Stimulated activated CD8-positive, alpha-beta memory T cell treated with anti-CD3 and anti-CD28 coated beads, Interleukin-2, amount 100 ng/mL, for 1 hour (primary cell): Measurements from ENCODE around the gene MZB1.
"Not testable (repeated sequence)": the region's sequence is repeated elsewhere in the genome, so short reads cannot be mapped to it uniquely, and the experiment has no call there.

Source experiments
- DNase-seq, 2 donors: peaks; one replicate each; pipeline ENCODE4 v3.0.0-alpha.2; 2020; ENCODE audit warnings: low read depth in 2 of 2

The MZB1 gene

GRCh38 chr5:139392678-139393496, 3.2 kb upstream of the MZB1 start:
- peak; percentile 39 to 56 for DNase-seq

GRCh38 chr5:139392324-139392677, 2.6 kb upstream of the MZB1 start:
- no peak for DNase-seq

DNA sequence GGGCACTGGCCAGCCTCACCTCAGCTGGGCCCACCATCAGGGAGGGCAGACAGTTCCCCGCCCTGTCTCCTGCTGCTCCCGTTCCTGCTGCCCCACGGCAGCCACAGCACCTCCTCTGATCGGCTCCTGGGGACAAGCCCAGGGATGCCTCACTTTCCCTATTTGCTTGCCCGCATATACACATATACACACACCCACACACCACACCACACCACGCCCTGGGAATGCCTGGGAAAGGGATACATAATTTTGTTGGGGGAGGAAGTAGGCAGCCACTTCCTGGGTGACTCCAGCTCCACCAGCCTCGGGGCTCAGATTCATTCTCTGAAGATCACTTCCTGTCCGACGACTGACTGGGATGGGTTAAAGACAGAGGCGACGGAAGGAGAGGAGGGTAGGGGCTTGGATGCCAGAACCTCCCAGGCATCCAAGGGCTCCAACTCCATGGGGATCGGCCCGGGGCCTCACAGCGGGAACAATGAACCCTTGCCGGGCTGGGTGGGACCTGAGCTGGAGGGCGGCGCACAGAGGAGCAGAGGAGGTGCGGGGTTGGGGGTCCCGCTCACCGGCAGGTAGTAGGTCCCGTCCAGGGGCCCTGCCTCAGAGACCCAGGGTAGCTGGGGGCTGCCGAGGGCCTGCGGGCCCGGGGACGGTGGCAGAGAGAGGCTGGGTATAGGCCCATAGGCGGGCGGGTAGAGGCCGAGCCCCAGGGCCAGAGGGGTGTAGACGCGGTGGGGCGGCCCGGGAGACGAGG, 2.0 kb upstream of the MZB1 start:
- DNase-seq: no peak

DNA sequence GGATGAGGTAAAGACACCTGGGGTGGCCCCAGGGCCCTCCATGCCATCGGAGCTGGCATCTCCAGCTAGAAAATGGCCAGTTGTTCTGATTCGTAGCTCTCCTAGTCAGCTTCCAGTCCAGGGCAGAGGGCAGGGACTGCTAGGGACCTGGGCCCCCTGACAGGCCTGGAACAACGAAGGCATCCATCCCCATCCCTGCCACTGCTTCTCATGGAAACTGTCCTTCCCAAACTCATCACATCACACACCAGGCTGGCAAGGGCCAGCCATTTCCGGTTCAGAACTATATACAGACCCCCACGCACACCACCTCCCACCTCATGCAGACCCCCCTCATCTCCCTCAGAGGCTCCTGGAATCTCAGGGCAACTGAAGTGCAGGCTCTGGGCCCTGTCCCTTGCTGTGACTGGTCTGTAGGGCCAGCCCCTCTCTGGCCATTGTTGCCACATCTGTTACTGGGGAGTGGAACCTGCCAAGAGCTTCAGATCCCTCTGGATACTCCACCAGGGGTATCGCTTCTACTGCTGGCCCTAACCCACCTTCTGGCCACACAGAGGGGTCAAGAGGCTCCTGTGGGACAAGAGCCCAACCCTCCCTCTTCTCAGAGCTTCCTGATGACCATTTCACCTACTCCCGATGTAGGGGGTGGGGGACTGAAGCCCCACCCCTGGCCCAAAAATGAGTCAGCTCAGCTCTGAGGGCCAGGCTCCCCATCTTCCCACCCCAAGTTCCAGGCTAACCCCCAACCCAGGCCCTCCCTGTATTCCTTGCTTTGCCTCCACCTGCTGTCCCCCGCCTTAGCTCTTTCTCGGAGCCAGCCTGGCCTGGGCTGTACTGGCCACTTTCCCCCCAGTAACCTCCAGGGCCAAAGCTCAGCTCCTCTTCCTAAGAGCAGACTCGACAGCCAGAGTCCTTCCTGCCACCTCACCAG, 1.2 kb upstream of the MZB1 start:
- no peak for DNase-seq

- no peak for DNase-seq
Measured at GRCh38 chr5:139388198-139388821, 1.4 kb downstream of the MZB1 start.

GRCh38 chr5:139387611-139388197, 2.0 kb downstream of the MZB1 start:
- no peak for DNase-seq

GRCh38 chr5:139386956-139387355, 2.8 kb downstream of the MZB1 start:
- not testable (repeated sequence) for DNase-seq

GRCh38 chr5:139386050-139386438, 3.7 kb downstream of the MZB1 start:
- DNase-seq: no peak

DNA sequence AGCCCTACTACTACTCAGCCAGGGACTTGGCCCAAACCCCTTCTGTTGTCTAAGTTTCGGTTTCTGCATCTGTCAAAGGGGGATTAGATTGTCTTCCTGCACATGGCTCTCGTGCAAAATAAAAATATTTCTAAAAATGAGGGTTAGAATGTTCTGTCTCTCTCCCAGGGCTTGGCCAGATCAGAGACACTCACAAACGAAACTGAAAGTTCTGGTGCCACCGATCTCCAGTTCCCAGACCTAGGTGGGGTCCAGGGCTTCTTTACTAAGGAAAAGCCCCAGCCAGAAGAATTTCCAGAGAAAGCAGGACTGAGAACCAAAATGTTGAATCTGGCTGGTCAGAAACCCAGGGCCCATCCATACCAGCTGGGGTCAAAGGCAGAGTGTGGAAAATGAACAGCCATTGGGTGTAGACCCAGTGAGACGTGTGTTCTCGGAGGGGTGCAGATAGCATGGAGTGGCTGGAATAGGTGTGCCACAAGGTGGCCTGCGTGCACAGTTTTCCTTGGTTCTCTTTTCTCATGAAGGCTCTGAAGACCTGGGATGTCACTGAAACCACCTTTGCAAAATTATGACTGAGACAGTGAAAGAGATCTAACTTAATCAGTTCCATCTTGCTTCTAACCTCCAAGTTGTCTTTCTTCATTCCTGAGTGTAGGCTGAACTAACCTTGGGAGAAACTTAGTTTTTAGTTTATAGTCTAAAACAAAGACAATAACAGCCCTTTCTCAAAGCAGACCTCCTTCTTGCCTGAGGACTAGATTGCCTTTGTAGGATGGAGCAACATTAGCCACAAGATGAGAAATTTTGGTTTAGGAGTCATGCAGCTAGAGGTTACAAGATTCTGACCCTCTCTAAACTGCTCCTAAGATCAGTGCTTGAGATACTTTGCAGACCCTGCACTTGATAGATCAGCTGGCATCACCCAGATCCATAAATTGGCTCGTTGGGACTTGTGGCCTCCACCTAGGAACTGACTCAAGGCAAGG, 4.4 kb downstream of the MZB1 start:
- no peak for DNase-seq

GRCh38 chr5:139384591-139385051, 5.1 kb downstream of the MZB1 start:
- no peak for DNase-seq

DNA sequence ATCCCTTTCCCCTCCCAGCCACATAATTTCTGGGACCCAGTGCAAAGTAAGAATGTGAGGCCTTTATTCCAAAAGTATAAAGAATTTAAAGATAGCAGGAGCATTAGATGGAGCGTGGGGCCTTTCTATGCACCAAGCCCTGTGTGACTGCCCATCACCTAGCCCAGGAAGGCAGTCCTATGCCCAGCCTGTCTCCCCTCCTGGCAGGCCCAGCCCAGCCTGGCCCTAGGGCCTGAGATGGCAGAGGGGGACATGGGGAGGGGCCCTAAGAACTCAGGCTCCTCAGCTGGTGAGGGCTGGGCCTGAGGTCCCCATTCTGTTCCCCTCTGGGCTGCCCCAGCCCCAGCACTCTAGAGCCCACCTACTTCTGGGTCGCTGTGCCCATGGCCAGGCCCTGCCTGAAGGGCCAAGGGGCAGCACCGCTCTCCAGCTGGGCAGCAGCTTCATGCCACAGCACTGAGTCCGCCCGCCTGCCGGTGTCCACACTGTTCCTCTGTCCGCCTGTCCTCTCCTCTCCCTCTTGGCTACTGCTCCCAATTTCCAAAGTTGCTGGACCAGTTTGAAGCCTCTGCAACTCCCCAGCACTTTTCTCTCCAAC, 5.6 kb downstream of the MZB1 start:
- no peak for DNase-seq

DNA sequence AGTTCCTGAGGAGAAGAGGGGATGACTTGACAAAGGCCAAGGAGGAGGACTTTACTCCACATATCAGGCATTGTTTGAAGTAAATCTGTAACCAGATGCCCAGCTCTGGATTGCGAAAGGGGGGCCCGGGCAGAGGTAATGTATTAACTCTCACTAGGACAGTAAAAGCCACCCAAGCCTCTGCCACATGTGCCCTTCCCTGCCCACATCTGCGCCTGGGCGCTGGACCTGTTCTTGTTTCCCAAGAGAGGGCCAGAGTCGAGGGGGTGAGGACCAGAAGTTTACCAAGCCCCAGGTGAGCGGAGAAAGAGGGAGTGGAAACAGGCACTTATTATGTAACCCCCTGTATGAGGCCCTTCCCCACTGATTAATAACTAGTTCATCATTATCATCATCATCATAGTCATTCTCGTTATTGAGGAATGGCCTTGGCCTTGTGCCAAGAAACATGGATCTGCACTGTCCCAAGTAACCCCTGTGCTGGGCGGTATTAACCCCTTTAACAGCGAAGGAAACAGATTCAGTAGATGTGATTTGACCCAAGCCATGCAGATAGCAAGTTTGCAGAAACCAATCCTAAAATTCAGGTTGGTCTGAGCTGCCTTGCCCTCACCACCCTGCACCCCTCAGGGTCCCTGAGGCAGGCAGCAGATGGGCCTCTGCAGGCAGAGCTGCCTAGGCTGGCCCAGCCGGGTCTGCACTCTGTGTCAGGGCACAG, 6.3 kb downstream of the MZB1 start, which contains the start of gene SLC23A1:
Gene SLC23A1 (minus strand): TSS at position 23 of the 718 bp plus-strand sequence. CDS start 44 bp downstream, outside the sequence.
- no peak for DNase-seq

DNA sequence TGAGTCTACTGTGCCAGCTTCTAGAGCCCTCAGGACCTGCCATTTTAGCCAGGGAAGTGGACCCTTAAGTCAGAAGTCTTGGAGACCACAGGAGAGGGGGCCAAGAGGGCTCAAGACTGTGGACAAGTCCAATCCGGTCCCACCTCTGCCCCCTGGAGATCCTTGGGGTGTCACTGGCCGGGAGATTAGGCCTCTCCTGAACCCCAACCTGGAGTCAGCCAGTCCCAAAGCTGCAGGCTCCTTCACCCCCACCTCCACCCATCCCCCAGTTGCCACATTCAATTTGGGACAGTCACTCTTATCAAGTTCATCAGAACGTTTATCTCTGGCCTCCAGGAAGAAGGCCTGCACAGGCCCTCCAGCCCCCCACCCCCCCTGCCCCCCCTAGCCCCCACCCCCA, 6.9 kb downstream of the MZB1 start:
- no peak for DNase-seq

GRCh38 chr5:139381837-139382761, 7.6 kb downstream of the MZB1 start:
- DNase-seq: no peak

GRCh38 chr5:139379626-139380449, 9.9 kb downstream of the MZB1 start:
- DNase-seq: no peak

DNA sequence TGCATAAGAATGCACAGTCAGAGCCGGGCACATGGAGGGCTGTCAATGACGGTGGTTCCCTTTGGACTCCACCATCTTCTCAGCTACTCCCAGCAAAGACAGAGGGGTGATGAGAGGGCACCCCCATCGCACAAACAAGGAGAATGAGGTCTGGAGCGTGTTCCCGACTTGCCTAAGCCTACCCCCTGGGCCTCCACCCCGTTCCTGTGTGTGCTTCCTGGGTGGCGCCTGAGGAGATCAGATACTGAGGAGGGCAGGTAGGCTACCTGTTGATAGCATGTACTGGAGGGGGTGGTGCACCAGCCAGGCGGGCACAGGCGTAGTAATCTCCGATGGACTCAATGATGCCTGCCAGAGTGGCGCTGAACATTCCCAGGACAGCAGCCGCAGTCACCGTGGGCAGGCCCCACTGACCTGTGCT, 10.8 kb downstream of the MZB1 start:
- no peak for DNase-seq
